Measurements from ENCODE around the gene ELOVL1.

ELOVL1 gene

DNA sequence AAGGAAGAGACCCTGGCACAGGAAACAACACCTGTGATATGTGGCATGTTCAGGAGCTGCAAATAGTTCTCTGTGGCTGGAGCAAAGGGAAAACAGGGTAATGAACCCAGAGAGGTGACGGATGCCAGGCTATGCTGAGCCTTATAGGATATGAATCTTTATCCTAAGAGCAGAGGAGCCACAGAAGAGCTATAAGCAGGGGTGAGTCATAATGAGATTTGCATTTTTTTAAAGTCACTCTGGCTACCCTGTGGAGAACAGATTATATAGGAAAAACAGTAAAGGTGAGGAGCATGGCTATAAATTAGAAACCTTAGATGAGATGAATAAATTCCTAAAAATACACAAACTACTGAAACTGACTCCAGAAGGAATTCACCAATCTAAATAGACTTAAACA lies 43.0 kb downstream of the ELOVL1 start:
- DNase-seq, result no peak

DNA sequence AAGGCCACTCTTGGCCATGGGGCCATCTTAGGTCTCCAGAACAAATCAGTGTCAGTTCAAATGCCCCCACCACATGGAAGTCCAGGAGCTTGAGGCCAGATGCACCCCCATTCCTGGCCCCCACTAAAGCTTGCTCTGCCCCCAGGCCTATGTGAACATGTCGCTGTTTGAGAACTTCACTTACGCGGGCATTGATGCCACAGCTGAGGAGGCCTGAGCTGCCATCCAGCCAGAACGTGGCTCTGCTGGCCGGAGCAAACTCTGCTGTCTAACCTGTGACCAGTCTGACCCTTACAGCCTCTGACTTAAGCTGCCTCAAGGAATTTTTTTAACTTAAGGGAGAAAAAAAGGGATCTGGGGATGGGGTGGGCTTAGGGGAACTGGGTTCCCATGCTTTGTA lies 45.3 kb downstream of the ELOVL1 start:
- DNase-seq, result no peak

DNA sequence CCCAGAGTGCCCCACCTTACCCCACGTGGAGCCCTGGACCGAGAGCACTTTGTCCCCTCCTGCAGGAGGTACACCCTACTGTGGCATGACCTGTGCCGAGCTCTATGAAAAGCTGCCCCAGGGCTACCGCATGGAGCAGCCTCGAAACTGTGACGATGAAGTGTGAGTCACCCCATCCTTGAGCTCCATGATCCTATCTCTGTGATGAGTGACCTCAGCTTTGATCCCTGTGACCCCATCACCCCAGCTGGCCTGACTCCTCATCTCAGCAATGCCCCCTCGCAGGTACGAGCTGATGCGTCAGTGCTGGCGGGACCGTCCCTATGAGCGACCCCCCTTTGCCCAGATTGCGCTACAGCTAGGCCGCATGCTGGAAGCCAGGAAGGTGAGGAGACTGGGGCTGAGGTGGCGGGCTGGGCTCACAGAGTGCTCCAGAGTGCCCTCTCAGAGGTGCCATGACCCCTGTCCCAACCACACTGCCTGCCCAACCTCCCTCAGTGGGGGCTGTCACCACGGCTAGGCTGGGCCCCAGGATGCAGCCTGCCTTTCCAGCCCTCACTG lies 46.4 kb downstream of the ELOVL1 start:
- no peak for DNase-seq

DNA sequence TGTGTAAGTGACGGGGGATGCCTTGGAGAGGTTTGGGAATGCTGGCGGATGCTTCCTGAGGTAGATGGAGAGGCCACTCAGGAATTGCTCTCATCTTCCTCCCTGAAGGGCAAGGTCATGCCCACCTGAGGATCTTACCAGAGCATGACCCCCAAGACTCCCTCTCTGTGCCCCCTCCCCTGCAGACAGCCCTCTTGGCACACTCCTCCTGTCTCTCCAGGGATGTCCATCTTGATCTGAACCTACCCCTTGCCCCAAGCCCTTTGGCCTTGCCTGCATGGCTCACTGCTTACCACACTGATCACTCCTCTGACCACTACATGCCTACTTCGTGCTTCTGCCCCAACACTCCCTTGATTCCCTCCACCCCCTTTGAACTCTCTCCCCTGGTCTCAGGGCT lies 48.0 kb downstream of the ELOVL1 start:
- DNase-seq, result no peak

DNA sequence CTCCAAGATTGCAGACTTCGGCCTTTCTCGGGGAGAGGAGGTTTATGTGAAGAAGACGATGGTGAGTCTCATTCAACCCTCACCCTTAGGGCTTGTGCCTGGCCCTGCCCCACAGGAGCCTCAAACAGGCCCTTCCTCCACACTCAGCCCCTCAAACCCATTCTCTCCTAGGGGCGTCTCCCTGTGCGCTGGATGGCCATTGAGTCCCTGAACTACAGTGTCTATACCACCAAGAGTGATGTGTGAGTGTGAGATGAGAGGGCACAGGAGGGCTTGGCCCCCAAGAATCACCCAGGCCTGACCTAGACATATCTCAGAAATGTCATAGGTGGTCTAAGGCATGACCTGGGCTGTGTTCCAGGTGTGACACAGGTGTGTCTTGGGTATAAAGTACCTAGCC lies 48.5 kb downstream of the ELOVL1 start:
- no peak for DNase-seq

DNA sequence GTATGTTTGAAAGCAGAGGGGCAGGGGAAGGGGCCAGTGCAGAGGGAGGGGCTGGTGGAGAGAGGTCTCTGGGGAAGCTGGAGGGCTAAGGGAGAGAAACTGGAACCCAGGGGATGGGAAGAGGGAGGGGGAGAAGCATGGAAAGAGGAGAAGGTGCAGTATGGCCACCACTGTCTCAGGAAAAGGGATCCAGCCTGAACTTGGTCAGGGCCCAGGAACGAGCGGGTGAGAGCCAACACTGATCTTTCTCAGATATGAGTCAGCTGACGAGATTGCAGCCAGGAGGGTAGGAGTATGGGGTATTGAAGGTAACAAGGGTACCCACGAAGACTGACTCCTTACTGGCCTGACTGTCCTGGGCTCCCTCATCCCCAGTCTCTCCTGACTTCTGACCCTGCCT lies 49.0 kb downstream of the ELOVL1 start:
- DNase-seq, result no peak

DNA sequence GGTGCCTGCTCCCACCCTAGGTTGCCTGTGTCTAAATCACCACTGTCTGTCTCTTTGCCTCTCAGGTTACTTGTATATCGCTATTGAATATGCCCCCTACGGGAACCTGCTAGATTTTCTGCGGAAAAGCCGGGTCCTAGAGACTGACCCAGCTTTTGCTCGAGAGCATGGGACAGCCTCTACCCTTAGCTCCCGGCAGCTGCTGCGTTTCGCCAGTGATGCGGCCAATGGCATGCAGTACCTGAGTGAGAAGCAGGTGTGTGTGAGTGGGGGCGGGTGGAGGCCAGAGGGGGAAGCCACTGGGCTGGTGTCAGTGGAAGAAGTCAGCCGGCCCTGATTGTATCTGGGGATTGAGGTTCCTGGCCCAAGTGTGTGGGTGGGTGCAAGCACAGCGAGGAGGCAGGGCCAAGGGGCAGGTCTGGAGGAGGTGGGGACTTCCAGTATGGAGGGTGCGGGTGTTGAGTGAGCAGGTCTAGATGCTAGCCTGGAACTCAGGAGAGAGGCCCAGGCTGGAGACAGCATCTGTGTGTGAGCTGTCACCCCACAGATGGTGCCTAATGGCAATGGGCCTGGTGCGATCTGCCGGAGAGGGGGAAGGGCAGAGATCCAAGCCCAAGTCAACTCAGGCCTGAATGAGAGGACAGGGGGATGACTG lies 49.9 kb downstream of the ELOVL1 start:
- DNase-seq, result no peak

DNA sequence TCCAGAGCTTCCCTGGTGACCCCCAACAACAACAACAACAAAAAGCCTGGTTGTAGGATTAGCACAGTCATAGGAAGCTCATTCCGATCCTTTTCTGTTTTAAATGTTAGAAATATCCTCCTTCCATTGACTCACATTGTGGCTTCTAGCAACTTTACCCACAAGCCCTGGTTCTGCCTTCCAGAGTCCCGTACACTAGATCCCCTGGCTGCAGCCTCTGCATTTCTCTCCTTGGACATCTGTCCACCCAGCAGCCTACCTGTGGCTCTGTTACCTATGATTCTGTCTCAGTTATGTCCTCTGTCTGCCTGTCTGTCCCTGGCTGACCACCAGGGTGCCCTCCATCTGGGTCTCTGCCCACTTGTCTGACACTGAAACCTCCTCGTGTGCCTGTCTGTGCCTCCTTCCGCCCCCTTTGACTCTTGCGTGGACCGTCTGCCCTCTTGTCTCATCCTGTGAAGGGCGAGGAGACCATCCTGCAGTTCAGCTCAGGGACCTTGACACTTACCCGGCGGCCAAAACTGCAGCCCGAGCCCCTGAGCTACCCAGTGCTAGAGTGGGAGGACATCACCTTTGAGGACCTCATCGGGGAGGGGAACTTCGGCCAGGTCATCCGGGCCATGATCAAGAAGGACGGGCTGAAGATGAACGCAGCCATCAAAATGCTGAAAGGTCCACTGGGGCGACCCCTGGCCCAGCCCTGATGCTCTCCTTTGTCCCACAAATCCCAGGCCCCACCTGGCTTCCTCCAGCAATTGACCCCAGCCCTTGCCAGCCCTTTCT lies 50.9 kb downstream of the ELOVL1 start:
- DNase-seq, result no peak

DNA sequence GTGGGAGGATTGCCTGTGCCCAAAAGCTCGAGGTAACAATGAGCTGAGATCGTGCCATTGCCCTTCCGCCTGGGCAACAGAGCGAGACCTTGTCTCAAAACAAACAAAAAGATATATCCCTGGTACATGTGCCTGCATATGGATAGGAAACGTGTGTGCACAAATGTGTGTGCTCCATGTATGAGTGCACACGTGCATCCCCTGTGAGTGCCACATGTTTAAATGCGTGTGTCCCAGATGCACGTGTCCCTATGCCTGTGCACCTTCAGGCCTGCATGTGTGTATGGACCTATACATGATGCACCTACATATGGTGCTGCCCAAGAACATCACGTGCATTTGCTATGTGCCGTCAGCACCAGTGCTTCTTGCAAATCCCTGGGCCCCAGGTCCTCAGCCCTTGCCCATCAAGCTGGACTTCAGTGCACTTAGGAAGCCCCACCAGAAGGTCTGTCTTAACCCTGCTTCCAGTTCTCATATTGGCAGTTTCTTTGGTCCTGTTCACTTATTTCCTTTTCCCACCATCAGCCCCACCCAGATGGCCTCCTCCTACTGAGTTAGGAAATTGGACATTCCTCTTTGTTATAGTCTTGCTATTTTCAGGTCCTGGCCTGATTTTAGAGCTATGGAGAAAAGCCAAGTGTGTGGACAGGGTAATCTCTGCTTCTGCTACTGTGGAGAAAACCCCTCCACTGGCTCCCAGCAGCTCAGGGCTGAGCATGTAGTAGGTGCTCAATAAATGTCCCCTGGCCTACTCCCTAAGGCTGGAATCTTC lies 51.7 kb downstream of the ELOVL1 start:
- DNase-seq, result no peak

DNA sequence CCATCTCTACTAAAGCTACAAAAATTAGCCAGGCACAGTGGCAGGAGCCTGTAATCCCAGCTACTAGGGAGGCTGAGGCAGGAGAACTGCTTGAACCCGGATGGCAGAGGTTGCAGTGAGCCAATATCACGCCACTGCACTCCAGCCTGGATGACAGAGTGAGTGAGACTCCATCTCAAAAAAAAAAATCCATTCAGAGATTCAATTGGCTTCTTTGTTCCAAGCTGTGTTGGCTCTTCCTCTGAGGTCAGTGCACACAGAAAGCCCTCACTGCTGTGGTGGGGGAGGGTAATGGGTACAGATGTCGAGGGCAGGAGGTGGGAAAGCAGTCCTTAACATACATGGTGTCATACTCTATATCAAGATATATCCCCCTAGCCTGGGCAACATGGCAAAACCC lies 52.3 kb downstream of the ELOVL1 start:
- DNase-seq, result no peak

DNA sequence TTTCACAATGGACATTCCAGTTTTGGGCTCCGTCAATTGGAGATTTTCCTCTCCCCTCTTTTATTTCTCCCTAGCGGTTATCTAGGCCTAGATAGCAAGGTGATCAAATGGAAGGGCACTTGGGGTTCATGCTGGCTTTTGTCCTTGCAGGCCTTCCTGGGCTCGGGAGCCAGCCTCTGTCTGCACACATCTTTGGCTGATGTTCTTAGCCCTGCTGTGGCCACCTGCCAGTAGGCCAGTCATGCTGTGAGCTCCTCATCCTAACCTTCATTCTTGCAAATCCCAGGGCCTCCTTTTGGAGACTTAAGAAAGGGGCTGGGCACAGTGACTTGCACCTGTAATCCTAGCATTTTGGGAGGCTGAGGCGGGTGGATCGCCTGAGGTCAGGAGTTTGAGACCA lies 53.6 kb downstream of the ELOVL1 start:
- no peak for DNase-seq

DNA sequence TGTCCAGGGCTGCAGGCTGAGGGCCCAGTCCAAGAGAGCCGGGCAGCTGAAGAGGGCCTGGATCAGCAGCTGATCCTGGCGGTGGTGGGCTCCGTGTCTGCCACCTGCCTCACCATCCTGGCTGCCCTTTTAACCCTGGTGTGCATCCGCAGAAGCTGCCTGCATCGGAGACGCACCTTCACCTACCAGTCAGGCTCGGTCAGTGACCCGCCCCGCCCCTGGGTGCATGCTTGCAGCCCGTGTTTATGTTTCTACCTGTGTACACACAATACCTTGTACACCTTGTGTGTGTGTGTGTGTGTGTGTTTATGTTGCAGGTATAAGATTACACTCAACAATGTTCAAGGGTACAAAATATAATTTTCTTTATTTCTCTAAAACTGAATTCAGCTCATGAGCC lies 54.0 kb downstream of the ELOVL1 start:
- DNase-seq, result no peak

Data from T-helper 1 cell (primary cell).